LoVo (cell line): Measurements from ENCODE around the gene EPN1.

Source experiments
- DNase-seq: peaks from one replicate; pipeline ENCODE4 v3.0.0-alpha.2; 2016; ENCODE audit warnings: low spot score

EPN1 gene

DNA sequence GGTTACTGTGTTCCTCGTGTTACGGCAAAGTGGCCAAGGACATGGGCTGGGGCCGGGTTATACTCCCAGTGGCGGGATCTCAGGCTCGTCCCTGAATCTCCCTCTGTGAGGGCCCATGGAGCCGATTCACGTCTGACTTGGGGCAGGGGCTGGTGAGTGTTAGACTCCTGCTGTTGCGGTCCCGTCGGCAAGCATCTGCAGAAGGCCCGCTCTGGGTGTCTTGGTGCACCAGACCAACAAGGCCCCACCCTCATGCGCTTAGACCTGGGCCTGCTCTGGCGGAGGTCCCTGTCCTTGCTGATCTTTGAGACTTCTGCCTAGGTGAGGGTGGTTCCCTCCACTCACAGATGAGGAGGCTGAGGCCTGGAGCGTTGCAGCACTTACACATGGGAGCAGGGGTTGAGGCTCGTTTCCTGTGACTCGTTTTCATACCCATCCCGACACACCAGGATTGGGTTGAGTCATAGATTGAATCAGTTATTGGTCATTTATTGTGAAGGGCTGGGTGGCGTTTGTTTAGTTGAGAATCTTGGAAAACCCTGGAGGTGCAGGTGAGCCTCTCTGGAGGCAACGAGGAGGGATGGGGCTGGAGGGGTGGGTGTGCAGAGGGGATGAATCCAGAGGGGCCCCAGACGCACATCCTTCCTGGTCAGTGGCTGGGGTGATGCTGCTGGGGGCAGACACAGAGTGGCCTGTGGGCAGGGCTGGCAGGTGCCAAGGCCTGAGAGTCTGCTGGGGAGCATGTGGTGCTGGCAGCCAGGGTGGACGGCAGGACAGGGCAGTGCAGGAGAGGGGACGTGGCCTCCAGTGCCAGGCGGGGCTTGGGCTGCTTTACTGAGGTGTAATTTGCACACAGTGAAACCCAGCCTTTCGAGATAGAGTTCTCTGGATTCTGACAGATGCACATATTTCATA is 4.6 kb downstream of the EPN1 start:
- DNase-seq: no peak

DNA sequence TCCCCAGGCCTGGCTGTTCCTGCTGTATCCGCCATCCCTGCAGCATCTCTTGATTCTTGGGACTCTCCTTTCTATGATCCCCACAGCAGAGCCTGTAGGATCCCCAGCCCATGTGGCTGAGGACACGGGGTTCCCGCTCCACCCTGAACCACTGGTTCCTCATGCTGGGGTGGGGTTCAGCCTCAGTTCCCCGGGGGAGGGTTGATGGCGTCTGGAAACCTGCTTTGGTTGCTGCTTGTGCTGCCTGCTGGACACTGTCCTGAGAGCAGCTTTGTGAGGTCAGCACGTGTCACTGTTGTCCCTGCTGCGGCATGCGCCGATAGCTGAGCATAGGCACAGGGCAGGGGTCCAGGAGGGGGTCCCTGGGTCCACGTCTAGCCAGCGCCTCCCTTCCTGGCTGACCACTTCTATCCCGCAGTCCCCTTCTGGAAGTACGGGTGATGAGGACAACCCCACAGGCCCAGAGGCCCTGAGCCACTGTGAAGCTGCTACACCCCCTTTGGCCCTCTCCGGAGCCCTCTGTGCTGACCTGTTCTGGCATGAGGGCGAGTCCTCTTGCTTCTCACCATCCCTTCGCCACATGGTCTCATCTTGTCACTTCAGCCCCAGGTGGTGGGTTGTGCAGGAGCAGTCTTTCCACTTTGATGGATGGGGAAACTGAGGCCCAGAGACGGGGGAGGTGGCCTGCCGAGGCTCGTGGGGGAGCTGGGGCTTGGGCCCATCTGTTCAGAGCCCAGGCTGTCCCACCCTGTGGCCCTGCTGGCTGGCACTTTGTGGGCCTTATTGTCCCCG is 5.5 kb downstream of the EPN1 start:
- DNase-seq: no peak

DNA sequence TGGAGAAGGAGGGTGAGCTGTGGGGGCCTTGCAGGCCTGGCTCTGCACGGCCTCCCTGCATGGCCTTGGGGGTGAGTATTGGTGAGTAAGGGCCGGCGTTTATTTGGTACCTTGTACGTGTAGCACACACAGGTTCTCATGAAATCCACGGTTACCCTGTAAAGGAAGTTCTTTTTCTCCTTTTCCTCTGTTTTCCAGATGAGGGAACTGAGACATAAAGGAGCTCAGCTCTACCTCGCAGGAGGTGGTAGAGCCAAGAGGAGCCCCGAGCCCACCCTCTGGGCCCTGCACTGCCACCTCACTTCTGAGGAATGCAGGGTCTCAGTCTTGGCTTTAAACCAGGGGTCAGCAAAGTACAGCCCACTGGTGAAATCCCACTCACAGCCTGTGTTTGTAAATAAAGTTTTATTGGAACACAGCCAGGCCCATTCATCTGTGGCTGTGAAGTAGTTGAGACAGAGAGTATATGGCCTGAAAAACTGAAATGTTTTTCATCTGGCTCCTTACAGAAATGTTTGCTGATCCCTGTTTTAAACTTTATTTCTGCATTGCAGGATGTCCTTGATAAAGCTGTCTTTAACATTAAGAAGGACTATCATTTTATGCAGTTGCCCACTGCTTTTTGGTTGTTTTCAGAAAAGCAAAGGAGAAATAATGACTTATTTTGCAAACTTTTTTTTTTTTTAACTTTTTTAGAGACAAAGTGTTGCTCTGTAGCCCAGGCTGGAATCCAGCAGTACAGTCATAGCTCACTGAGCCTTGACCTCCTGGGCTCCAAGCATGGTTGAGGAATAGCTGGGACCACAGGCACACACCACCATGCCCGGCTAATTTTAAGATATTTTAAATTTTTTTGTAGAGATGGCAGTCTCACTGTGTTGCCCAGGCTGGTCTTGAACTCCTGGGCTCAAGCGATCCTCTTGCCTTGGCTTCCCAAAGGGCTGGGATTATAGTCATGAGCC is 6.4 kb downstream of the EPN1 start:
- DNase-seq: no peak

DNA sequence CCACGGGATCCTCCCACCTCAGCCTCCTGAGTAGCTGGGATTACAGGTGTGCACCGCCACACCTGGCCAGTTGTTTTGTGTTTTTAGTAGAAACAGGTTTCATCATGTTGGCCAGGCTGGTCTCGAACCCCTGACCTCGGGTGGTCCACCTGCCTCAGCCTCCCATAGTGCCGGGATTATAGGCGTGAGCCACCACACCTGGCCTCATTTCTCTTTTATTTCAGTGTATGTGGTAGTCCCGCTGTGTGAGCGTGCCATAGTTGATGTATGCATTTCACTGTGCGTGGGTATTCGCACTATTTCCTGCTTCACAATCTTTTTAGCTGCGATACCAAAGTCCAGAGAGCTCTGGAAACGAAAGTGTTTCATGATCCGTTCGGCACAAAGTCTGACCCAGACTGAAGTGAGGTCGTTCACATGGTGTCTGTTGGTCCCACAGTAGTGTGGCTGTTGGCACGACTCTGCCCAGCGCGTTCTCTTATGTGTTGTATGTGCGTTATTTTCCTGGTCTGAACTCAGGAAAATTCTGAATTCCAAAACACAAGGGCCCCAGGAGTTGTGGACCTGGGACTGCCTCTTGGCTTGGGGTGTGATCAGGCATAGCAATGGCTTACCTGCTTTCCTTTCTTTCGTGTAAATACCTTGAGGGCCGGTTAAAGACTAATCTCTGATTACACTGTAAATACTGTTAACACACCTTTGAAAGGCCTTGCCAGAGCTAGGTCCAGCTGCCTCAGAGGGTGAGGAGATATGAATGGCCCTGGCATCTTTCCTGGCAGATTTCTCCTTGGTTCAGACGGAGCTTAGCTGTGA is 8.6 kb downstream of the EPN1 start:
- no peak for DNase-seq

DNA sequence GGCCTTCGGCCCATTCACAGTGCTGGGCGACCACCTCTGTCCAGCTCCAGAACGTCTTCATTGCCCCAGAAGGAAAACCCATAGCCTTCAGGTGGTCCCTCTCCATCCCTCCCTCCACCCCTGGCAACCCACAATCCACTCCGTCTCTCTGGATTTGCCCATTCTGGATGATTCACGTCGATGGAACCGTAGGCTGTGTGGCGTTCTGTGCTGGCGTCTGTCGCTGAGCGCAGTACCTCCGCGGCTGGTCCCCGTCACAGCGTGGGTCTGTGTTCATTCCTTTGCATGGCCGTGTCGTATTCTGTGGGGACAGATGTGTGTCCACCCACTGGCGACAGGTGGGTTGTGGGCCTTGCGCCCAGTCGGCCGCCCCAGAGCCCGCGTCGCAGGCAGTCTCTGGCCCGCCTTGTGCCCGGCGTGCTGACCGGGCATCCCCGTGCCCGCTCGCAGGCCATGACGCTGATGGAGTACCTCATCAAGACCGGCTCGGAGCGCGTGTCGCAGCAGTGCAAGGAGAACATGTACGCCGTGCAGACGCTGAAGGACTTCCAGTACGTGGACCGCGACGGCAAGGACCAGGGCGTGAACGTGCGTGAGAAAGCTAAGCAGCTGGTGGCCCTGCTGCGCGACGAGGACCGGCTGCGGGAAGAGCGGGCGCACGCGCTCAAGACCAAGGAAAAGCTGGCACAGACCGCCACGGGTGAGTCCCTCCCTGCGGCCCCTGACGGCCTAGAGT is 10.1 kb downstream of the EPN1 start:
- DNase-seq: no peak

DNA sequence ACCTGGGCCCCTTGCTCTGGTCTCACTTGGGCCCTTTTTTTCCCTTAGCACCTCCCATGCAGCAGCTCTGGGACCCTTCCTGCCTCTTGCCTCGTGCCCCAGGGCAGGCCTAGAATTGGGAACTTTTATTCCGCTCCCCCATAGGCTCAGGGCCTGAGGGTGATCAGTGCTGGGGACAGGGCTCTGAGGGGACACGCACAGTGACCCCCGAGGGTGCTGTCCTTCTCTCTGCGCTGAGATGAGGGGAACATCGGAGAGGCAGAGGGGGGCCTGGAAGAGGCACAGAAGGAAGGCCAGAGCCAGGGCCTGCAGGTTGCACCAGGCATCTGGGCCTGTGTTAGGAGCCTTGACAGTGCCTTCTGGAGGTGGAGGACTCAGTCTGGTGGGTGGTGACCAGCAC is 10.8 kb downstream of the EPN1 start:
- DNase-seq: no peak

DNA sequence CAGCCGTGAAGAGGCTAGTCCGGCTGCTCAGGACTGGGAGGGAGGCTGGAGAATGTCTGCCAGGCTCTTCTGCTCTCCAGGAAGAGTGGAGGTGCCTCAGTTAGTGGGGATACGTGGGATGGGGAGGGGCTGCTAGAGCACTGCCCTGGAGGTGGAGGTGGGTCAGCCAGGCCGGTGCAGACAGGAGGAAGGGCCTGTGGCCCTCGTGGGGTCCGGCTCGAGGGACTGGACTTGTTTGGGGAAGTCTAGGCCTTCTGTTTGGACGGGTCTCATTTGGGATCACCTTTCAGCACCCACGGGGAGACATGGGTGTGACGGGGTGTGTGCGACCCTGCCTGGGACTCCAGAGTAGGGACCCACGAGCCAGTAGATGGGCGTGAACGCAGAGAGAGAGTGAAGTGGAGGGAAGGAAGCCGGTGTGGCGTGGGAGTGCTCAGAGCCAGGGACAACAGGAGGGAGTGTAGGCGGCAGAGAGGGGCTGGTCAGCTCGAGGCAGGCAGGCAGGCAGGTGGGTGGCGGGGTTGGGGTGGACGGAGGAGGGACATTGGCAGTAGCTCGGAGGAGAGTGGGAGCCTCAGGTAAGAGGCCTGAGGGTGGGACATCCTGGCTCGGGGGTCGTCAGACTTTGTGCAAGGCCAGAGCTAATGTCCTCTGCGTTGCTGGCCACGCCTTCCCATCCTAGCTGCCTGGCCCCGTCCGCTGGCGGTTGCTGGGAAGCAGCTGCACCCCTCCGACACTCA is 11.5 kb downstream of the EPN1 start:
- DNase-seq: no peak

DNA sequence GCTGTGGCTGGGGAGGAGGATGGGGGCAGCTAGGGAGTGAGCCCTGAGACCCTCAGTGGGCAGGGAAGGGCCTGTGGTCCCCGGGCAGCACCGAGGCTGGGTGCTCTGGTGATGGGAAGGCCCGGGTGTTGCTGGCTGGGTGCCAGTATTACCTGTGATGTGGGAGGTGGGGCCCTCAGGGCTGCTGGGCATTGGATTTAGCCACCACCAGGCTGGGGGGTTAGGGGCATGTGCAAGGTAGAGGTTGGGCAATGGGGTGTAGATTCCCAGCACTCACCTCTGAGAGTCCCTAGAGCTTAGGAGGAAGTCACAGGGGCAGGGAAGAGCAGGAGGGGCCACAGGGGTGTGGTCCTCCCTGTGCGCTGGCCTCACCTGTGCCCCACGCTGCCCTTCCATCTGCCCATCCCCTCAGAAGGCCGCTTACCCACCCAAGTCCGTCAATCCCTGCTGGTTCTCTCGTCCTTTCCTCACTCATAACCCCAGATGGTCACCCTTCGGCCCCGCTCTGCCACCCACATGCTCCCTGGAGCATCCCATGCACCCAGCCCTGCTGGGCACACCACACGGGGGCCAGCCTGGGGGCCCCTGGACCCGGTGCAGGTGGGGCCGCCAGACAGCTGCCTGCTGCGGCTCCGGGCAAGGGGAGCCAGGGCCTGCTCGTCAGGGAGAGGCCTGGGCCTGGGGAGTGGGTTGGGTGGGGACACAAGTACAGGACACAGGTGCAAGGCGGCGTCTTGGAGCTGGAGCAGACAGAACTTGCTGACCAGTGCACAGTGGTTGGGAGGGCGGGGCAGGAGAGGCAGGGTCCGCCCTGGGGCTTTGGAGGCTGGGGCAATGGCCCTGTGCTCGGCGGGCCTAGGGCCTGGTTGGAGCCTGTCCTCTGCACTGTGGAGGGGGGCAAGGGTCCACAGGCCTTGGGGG is 12.5 kb downstream of the EPN1 start:
- DNase-seq: no peak

DNA sequence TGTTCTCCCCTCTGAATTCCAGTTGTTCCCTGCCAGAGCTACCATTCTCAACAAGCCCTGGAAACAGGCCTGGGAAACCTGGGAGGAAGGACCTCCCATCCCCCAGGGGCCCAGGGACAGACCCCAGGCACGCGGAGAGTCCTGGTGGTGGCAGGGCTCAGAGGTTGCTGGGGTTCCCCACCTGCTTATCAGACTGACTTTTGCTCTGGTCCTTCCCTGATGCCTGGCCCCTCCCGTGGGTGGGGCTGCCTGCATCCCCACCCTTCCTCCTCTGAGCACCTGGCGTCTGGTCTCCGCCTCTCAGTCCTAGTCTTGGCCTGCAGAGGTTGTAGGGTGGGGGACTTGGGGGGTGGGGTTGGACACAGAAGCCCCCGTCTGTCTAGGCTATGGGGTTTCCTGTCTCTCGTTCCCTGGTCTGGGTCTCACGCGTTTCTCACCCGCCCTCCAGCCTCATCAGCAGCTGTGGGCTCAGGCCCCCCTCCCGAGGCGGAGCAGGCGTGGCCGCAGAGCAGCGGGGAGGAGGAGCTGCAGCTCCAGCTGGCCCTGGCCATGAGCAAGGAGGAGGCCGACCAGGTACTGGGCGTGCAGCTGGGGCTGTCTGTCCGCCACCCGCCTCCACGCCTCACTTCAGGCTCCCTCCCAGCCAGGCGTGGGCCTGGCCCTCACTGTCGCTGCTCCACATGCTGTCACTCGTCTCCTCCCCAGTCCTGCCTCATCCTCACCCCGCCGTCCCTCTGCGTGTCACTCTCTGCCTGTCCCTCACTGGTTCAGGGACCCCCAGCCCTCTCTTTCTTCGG is 13.6 kb downstream of the EPN1 start:
- no peak for DNase-seq

DNA sequence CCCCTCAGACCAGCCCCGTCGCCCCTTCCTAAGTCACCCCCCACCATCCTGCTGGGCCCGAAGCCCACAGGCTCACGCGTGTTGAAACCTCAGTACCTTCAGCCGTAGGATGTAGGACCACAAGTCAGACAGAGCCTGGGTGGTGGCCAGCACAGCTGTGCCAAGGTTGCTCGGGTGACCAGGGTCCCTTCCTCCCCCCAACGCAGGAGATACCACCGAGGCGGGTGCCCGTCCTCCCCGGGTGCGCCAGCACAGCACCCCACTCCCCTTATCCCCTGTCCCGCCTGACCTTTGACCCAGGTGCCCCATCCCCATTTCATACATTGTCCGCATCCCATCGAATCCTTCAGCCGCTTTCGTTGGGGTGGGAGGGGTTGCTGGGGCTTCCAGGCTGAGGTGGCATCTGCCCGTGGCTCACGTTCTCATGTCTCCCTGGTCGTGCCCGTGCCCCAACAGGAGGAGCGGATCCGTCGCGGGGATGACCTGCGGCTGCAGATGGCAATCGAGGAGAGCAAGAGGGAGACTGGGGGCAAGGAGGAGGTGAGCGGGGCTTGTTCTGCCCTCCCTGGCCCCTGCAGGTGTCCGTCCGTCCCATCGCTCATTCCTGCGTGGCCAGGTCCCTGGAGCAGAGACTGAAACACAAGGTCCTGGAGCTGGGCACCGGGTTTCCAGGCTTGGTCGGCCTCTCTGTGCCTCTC is 14.5 kb downstream of the EPN1 start:
- no peak for DNase-seq

DNA sequence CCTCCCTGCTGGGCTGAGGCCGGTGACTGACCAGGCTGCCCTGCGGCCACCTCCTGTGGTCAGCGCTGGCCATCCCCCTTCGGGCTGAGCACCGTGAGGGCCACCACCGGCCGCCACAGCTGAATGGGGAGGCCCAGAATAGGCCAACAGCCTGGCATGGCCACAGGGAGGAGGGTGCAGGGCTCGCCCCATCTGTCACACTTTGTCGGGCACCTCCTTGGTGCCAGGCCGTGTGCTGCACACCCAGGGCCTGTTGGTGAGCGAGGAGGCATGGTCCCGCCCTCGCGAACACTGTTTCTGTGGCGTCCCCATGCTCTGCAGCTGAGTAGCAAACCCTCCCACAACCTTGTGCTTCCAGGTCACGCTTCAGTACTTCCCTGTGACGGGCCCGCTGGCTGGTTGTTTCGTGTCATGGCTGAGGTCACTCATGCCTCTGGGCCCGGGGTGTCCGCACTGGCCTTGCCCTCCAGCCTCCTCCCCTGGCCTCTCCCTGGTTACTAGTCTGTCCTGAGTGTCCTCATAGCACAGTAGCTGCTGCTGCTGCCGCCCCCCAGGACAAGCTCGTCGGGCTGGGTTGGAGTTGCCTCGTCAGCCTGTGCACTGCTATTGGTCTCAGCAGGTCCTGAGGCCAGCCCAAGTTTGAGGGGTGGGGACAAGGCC is 15.2 kb downstream of the EPN1 start:
- DNase-seq: no peak

DNA sequence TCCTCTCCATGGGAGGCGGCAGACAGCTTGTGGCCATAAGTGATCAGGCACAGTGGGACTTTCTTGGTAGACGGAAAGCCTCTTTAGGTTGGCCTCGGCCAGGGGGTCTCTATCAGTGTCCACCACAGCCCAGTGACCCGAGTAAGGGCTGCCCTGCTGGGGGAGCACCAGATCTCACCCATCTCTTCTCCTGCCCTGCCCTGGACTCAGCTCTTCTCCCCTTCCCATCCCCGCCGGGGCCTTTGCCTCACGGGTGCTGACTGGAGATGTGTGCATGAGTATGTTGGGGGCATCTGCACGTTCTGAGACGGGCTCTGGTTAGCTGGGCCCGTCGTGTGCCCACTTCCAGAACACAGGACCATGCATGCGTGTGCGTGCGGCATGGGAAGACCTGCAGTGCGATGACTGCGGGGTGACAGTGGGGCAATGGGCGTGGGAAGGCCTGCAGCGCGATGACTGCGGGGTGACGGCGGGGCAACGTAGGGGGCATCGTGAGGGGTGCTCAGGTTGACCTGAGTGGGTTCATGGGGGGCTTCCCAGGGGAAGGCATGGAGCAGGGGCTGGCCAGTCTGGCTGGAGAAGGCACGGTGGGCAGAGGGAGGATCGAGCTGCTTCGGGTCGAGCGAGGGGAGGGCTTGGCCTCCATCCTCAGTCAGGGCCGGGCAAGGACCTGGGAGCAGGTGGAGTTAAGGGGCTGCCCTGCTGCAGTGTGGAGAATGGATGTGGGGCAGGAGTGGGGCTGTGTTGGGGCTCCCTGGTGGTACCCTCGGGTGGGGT is 15.9 kb downstream of the EPN1 start:
- no peak for DNase-seq

DNA sequence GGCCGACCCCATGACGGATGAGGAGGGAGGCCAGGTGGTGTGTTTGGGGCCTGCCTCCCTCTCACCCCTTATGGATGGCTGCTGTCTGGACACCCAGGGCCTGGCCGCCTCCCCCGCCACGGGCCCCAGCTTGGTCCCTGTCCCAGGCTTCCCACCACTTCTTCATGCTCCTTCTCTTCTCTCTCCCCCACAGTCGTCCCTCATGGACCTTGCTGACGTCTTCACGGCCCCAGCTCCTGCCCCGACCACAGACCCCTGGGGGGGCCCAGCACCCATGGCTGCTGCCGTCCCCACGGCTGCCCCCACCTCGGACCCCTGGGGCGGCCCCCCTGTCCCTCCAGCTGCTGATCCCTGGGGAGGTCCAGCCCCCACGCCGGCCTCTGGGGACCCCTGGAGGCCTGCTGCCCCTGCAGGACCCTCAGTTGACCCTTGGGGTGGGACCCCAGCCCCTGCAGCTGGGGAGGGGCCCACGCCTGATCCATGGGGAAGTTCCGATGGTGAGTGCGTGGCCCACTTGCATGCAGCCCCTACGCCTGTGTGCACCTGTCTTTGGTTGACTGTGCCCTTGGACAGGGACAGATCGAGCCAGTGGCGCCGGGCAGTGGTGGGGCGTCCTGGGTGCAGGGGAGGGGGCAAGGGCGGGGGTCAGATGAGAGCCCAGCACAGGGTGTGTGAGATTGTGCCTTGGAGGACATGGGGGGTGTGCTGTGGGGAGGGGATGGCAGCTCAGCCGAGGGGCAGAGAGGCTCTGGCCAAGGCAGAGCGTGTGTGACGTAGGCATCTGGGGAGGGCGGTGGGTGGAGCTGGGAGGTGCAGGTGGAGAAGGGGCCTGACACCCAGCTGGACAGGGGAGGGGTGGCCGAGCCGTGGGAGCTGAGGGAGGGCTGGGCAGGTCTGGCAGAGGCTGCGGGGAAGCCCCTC is 16.8 kb downstream of the EPN1 start:
- no peak for DNase-seq

DNA sequence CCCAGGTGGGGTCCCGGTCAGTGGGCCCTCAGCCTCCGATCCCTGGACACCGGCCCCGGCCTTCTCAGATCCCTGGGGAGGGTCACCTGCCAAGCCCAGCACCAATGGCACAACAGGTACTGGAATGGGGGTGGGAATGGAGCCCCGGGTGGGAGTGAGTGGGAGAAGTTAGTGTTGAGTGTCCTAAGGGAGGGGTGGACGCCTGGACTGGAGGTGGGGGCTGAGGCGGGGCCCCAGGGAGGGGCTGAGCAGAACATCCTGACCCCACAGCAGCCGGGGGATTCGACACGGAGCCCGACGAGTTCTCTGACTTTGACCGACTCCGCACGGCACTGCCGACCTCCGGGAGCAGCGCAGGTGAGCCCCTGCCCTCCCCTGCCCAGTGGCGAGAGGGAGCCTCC is 17.7 kb downstream of the EPN1 start:
- no peak for DNase-seq
